Measurements from ENCODE around the gene CDC42BPG.

Gene CDC42BPG

GRCh38 chr11:64787526-64788320 lies 56.7 kb downstream of the CDC42BPG start:
- DNase-seq (ENCODE audit: low spot score): peak; percentile 78
- peak; percentile 60 for TF ChIP-seq CTCF (IDR thresholded peaks at IDR 0.05; ENCODE audit: extremely low read depth, missing control alignments)

GRCh38 chr11:64786308-64786707 lies 58.1 kb downstream of the CDC42BPG start:
- TF ChIP-seq CTCF (IDR thresholded peaks at IDR 0.05; ENCODE audit: extremely low read depth, missing control alignments): no peak
- no peak for DNase-seq (ENCODE audit: low spot score)

- DNase-seq (ENCODE audit: low spot score): no peak
- no peak for TF ChIP-seq CTCF (IDR thresholded peaks at IDR 0.05; ENCODE audit: extremely low read depth, missing control alignments)
Measured at GRCh38 chr11:64784813-64785581, 59.5 kb downstream of the CDC42BPG start.

GRCh38 chr11:64778473-64779298 lies 65.8 kb downstream of the CDC42BPG start, which contains the start of gene SF1:
Gene SF1, minus strand, starts transcription at chr11:64778542. Its CDS starts 150 bp downstream, at chr11:64778392.
- DNase-seq (ENCODE audit: low spot score): peak; percentile 97
- TF ChIP-seq CTCF (IDR thresholded peaks at IDR 0.05; ENCODE audit: extremely low read depth, missing control alignments): no peak

GRCh38 chr11:64778223-64778472 lies 66.3 kb downstream of the CDC42BPG start:
- DNase-seq (ENCODE audit: low spot score): no peak
- no peak for TF ChIP-seq CTCF (IDR thresholded peaks at IDR 0.05; ENCODE audit: extremely low read depth, missing control alignments)

GRCh38 chr11:64777449-64778222 lies 66.8 kb downstream of the CDC42BPG start:
- peak; percentile 95 for DNase-seq (ENCODE audit: low spot score)
- no peak for TF ChIP-seq CTCF (IDR thresholded peaks at IDR 0.05; ENCODE audit: extremely low read depth, missing control alignments)
